Measurements from ENCODE around the gene NR4A1.

The NR4A1 gene

DNA sequence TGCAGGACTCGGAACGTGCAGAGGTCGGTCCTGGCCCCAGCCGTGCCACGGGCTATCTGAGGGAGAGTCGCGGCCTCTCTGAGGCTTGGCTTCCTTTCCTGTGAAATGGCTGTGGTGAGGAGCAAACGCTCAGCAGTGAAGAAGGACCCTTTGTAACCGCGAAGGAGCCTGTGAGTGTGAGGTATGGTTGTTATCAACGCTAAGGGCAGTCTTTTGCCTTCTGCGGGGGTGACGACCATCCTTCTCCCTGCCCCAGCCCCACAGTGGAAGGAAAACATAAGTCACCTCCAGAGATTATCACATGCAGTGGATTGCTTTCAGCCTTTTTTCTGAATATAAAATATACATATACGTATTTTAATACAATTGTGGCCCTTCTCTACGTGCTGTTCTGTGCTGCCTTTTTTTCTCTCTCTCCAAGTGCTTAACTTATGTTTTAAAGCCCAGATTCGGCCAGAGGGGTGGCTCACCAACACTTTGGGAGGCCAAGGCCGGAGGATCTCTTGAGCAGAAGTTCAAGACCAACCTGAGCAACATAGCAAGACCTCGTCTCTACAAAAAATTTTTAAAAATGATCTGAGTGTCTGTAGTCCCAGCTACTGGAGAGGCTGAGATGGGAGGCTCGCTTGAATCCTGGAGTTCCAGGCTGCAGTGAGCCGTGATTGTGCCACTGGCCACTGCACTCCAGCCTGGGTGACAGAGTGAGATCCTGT, 27.1 kb upstream of the NR4A1 start:
- Histone ChIP-seq H3K9ac (ENCODE audit: insufficient read length) (peak overlapping the region; percentile 46), H3K4me3 (peak overlapping the region; percentile 84), H3K27ac (peak overlapping the region; percentile 28; the same call in 1 of the 2 replicates), H3K36me3 (ENCODE audit: insufficient read depth, low read length) (no peaks in the 10 kb centered on the region), H3K9me3 (ENCODE audit: low read depth, low read length) (no peaks in the 10 kb centered on the region)
- no peak for TF ChIP-seq POLR2AphosphoS5 (IDR thresholded peaks at IDR 0.05; ENCODE audit: borderline replicate concordance, low read depth, low read length)
- TF ChIP-seq FOXP2 (optimal IDR thresholded peaks at IDR 0.05; ENCODE audit: control extremely low read depth, extremely low read length, insufficient read depth): no peak
- no peak for TF ChIP-seq EZH2 (IDR thresholded peaks at IDR 0.05)
- no peak for DNase-seq (ENCODE audit: low read depth, low spot score)

DNA sequence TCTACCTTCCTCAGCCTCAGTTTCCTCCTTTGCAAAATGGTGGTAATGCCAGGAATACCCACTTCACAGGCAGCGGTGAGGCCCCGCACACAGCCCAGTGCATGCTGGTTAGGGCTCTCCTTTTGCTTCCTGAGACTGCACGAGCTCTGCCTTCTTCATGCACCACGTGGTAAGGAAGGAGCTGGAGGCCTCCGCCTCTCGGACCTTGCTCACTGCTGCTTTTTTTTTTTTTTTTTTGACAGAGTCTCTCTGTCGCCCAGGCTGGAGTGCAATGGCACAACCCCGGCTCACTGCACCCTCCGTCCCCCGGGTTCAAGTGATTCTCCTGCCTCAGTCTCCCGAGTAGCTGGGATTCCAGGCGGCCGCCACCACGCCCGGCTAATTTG, 26.4 kb upstream of the NR4A1 start:
- H3K9me3 ChIP-seq (ENCODE audit: low read depth, low read length): no peaks in the 10 kb centered on the region
- TF ChIP-seq EZH2 (IDR thresholded peaks at IDR 0.05) (no peak), POLR2AphosphoS5 (IDR thresholded peaks at IDR 0.05; ENCODE audit: borderline replicate concordance, low read depth, low read length) (no peak), FOXP2 (optimal IDR thresholded peaks at IDR 0.05; ENCODE audit: control extremely low read depth, extremely low read length, insufficient read depth) (no peak)
- no peak overlapping the region for H3K9ac ChIP-seq (ENCODE audit: insufficient read length)
- peak overlapping the region; percentile 79; the same call in 1 of the 2 replicates for H3K27ac ChIP-seq
- H3K36me3 ChIP-seq (ENCODE audit: insufficient read depth, low read length): no peaks in the 10 kb centered on the region
- no peak for DNase-seq (ENCODE audit: low read depth, low spot score)
- H3K4me3 ChIP-seq: no peak overlapping the region

DNA sequence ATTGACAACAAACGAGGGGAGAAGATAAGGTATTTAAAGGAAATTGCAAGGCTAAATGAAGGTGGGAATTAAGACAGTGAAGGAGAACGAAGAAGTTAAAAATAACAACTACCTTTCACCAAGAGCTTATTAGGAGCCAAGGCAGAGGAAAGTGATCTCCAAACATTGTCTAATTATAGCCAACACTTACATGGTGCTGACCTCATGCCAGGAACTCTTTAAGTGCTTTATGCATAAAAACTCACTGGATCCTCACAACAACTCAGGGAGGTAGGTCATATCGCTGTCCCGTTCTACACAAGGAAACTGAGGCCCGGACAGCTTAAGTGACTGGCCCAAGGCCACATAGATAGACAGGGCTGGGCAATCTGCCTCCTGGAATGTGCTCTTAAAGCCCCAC, 25.0 kb upstream of the NR4A1 start:
- Histone ChIP-seq H3K36me3 (ENCODE audit: insufficient read depth, low read length) (no peaks in the 10 kb centered on the region), H3K9me3 (ENCODE audit: low read depth, low read length) (no peaks in the 10 kb centered on the region), H3K4me3 (peak overlapping the region; percentile 80), H3K27ac (peak overlapping the region; percentile 68; the same call in 1 of the 2 replicates), H3K9ac (ENCODE audit: insufficient read length) (peak overlapping the region; percentile 48)
- no peak for DNase-seq (ENCODE audit: low read depth, low spot score)
- TF ChIP-seq EZH2 (IDR thresholded peaks at IDR 0.05) (no peak), POLR2AphosphoS5 (IDR thresholded peaks at IDR 0.05; ENCODE audit: borderline replicate concordance, low read depth, low read length) (no peak), FOXP2 (optimal IDR thresholded peaks at IDR 0.05; ENCODE audit: control extremely low read depth, extremely low read length, insufficient read depth) (no peak)

DNA sequence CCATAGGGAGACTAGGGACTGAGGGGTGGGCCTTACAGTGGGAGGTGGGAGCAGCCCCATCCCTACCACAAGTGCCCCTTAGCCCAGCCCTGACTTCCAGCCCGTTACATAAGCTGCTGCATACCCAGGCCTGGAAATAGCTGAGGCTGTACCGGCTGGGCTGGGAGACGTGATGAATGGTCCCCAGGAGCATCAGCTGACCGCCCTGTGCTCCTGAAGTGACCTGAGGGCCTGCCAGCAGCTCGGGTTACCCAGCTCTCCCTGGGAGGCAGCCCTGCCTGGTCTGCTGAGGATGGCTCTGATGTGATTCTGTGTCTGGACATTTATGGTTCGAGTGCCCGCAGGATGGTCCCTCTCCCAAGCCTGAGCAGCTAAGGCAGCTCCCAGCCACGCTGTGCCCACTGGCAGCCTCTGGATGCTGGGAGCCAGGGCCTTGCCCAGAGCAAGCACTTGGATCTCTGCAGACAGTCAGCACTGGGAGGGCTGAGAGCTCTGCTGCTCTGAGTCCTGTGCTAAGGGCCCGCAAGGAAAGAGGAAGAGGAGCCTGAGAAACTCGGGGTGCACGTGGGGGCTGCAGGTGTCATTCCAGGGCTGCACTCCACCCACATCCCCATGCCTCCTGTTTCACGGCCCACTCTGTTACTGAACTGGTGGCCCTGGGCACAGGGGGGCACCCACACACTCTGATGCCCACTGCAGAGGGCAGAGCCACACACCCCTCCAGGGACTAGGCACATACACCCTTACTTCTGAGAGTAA, 24.0 kb upstream of the NR4A1 start:
- H3K9me3 ChIP-seq (ENCODE audit: low read depth, low read length): no peaks in the 10 kb centered on the region
- TF ChIP-seq EZH2 (IDR thresholded peaks at IDR 0.05) (no peak), FOXP2 (optimal IDR thresholded peaks at IDR 0.05; ENCODE audit: control extremely low read depth, extremely low read length, insufficient read depth) (no peak), POLR2AphosphoS5 (IDR thresholded peaks at IDR 0.05; ENCODE audit: borderline replicate concordance, low read depth, low read length) (no peak)
- H3K9ac ChIP-seq (ENCODE audit: insufficient read length): no peak overlapping the region
- no peak overlapping the region for H3K27ac ChIP-seq
- H3K36me3 ChIP-seq (ENCODE audit: insufficient read depth, low read length): no peaks in the 10 kb centered on the region
- no peak for DNase-seq (ENCODE audit: low read depth, low spot score)
- no peak overlapping the region for H3K4me3 ChIP-seq

DNA sequence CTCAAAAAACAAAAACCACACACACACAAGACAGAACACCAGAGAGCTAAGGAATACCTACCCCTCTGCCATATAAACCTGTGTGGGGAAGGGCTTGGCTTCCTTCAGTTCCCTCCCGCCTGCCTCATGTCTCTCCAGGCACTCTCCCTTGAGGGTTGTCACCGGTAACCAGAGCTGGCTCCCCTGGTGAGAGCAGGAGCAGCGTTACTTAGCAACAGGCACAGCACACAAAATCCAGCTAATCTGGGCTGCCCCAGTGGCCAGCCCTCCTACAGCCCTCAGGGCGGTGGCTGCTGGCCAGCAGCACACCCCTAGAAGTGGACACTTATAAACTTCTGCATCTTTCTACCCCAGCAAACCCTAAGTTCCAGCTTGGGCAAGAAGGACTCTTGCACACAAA, 21.6 kb upstream of the NR4A1 start:
- no peak overlapping the region for H3K4me3 ChIP-seq
- no peak for DNase-seq (ENCODE audit: low read depth, low spot score)
- no peak for TF ChIP-seq POLR2AphosphoS5 (IDR thresholded peaks at IDR 0.05; ENCODE audit: borderline replicate concordance, low read depth, low read length)
- no peak for TF ChIP-seq FOXP2 (optimal IDR thresholded peaks at IDR 0.05; ENCODE audit: control extremely low read depth, extremely low read length, insufficient read depth)
- no peak for TF ChIP-seq EZH2 (IDR thresholded peaks at IDR 0.05)
- H3K9ac ChIP-seq (ENCODE audit: insufficient read length): no peak overlapping the region
- no peaks in the 10 kb centered on the region for H3K9me3 ChIP-seq (ENCODE audit: low read depth, low read length)
- H3K36me3 ChIP-seq (ENCODE audit: insufficient read depth, low read length): no peaks in the 10 kb centered on the region
- no peak overlapping the region for H3K27ac ChIP-seq

DNA sequence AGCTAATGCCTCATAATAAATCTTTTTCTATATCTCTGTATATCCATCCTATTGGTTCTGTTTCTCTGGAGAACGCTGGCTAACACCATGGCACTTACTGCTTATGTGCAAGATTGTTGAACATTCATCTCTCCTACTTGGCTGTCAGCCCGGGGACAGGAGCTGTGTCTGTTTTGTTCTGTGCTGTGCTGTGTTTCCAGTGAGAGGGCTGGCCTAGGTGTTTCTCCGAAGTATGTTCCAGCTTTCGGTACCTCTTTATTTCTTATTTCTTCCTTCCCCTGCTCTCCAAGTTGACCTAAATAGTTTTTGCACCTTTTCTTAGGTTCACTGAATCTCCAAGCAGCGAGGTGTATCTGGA, 18.8 kb upstream of the NR4A1 start:
- Histone ChIP-seq H3K27ac (peak overlapping the region; percentile 35; the same call in 1 of the 2 replicates), H3K4me3 (peak overlapping the region; percentile 71), H3K9ac (ENCODE audit: insufficient read length) (no peak overlapping the region), H3K9me3 (ENCODE audit: low read depth, low read length) (no peaks in the 10 kb centered on the region), H3K36me3 (ENCODE audit: insufficient read depth, low read length) (no peaks in the 10 kb centered on the region)
- no peak for TF ChIP-seq FOXP2 (optimal IDR thresholded peaks at IDR 0.05; ENCODE audit: control extremely low read depth, extremely low read length, insufficient read depth)
- no peak for TF ChIP-seq EZH2 (IDR thresholded peaks at IDR 0.05)
- no peak for TF ChIP-seq POLR2AphosphoS5 (IDR thresholded peaks at IDR 0.05; ENCODE audit: borderline replicate concordance, low read depth, low read length)
- no peak for DNase-seq (ENCODE audit: low read depth, low spot score)

DNA sequence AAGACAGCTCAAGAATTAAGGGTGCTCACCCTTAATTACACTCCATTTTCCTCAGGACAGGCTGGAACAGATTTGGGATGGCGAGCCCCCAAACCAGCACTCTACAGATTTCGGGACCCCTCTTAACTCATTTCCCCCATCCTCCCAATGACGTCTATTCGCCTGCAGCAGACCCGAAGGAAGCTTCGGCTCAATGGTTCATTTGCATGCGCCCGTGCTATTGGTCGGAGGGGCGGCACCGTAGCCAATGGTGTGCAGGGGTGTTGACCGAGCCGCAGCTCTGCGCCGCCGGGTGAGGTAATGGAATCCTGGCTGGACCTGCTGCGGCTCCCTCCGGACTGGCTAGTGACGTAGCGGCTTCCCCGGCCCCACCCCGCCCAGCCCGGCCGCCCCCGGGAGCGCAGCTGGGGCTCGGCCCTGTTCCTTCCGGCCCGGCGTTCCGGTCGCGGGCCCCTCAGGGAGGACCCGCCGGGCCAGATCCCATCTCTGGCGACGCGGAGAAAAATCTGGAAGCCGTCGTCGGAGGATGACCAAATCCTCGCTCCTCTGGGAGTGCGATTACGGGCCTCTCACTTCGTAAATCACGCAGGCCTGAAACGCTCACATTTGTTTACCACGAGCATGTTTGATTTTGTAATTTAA, 18.3 kb upstream of the NR4A1 start:
- peak overlapping the region; percentile 71 for H3K4me3 ChIP-seq
- no peaks in the 10 kb centered on the region for H3K9me3 ChIP-seq (ENCODE audit: low read depth, low read length)
- no peak for DNase-seq (ENCODE audit: low read depth, low spot score)
- TF ChIP-seq EZH2 (IDR thresholded peaks at IDR 0.05): no peak
- TF ChIP-seq FOXP2 (optimal IDR thresholded peaks at IDR 0.05; ENCODE audit: control extremely low read depth, extremely low read length, insufficient read depth): no peak
- no peak for TF ChIP-seq POLR2AphosphoS5 (IDR thresholded peaks at IDR 0.05; ENCODE audit: borderline replicate concordance, low read depth, low read length)
- H3K27ac ChIP-seq: peak overlapping the region; percentile 58; the same call in 1 of the 2 replicates
- H3K9ac ChIP-seq (ENCODE audit: insufficient read length): peak overlapping the region; percentile 64
- no peaks in the 10 kb centered on the region for H3K36me3 ChIP-seq (ENCODE audit: insufficient read depth, low read length)
